ENCODE results near the gene TRIOBP.
"Not testable (repeated sequence)": the region's sequence is repeated elsewhere in the genome, so short reads cannot be mapped to it uniquely, and the experiment has no call there.

TRIOBP gene

DNA sequence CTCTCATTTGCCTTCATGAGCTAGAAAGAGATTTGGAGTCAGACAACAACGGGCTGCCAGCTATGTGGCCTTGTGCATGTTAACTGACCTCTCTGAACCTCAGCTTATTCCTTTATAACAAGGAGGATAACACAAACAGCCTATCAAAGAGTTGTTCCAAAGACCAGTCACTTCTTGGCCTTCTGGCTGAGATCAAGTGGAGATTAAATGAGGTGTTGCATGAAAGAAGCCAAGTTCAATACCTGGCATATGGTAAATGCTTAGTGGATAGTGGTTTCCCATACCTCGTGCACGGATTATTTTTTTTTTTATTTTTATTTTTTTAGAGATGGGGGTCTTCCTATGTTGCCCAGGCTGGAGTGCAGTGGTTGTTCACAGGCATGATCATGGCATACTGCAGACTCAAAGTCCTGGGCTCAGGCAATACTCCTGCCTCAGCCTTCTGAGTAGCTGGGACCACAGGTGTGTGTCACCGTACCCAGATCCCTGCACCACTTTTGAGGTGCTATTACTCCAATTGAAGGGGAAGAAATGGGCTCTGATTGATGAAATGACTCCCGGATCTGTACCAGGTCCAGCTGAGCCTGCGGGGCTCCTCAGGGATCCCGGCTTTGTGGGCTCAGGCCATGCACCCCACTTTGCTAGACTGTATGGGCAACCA is 16.5 kb upstream of the TRIOBP start:
- Histone ChIP-seq H3K36me3 (ENCODE audit: control insufficient read depth, insufficient read depth, low read length) (peaks cover 3% of the 10 kb centered on the region; the same call in 1 of the 2 replicates), H3K9me3 (ENCODE audit: control insufficient read depth, insufficient read depth, low read length) (no peaks in the 10 kb centered on the region), H3K27me3 (ENCODE audit: control insufficient read depth, insufficient read depth, low read length) (no peaks in the 10 kb centered on the region), H3K4me1 (ENCODE audit: control insufficient read depth, insufficient read depth, low read length) (peaks cover 8% of the 10 kb centered on the region), H3K4me3 (ENCODE audit: low read length) (no peak overlapping the region), H3K27ac (ENCODE audit: low read length) (no peak overlapping the region)
- WGBS (ENCODE audit: insufficient coverage, insufficient read length), result no CpG with 5 or more reads among the region's 7 CpGs
- no peak for DNase-seq (ENCODE audit: low read depth, low spot score)

DNA sequence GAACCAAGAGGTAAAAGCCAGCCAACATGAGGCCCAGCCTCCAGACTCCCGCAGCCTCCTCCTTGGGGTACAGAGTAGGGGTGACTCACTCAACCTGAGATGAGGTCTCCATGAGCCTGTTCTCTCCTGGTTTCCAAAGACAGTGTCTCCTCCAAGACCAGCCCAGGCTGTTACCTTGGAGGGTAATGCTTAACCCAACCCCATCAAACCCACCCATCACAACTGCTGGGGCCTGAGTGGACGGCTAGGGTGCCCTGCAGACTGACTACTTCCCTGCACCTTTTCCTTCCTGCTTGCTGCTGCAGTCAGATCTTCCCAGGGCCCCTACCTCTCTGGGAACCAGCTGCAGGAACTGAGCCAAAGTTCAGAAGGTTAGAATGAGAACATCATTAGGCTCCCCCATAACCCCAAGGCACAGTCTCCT is 15.8 kb upstream of the TRIOBP start:
- no peak overlapping the region for H3K27ac ChIP-seq (ENCODE audit: low read length)
- DNase-seq (ENCODE audit: low read depth, low spot score), result no peak
- H3K4me1 ChIP-seq (ENCODE audit: control insufficient read depth, insufficient read depth, low read length), result peaks cover 4% of the 10 kb centered on the region
- H3K36me3 ChIP-seq (ENCODE audit: control insufficient read depth, insufficient read depth, low read length), result peaks cover 3% of the 10 kb centered on the region; the same call in 1 of the 2 replicates
- no peaks in the 10 kb centered on the region for H3K27me3 ChIP-seq (ENCODE audit: control insufficient read depth, insufficient read depth, low read length)
- no peak overlapping the region for H3K4me3 ChIP-seq (ENCODE audit: low read length)
- no peaks in the 10 kb centered on the region for H3K9me3 ChIP-seq (ENCODE audit: control insufficient read depth, insufficient read depth, low read length)
- no CpG with 5 or more reads among the region's 2 CpGs for WGBS (ENCODE audit: insufficient coverage, insufficient read length)

DNA sequence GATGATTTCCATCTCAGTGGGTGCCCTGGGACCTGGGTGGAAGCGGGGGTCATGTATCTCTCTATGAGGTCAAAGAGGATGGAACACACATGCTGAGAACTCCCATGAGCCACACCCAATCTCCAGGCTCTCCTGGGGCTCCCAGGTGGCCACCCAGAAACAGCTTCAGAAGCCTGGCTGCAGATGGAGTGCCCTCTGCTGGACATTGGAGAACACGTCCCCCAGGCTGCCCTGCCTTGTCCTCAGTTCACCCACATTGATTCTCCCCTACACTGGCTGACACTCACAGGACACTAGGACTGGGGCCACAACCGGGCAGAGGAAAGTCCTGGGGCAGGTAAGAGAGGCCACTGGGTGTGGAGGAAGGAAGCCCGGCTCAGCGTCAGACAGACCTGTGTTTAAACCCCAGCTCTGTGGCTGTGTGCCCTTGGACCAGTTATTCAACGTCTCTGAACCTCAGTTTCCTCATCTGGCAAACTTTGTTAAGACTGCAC is 15.2 kb upstream of the TRIOBP start:
- H3K36me3 ChIP-seq (ENCODE audit: control insufficient read depth, insufficient read depth, low read length), result peaks cover 3% of the 10 kb centered on the region; the same call in 1 of the 2 replicates
- H3K27ac ChIP-seq (ENCODE audit: low read length), result no peak overlapping the region
- no peaks in the 10 kb centered on the region for H3K9me3 ChIP-seq (ENCODE audit: control insufficient read depth, insufficient read depth, low read length)
- DNase-seq (ENCODE audit: low read depth, low spot score), result no peak
- peaks cover 4% of the 10 kb centered on the region for H3K4me1 ChIP-seq (ENCODE audit: control insufficient read depth, insufficient read depth, low read length)
- no peak overlapping the region for H3K4me3 ChIP-seq (ENCODE audit: low read length)
- H3K27me3 ChIP-seq (ENCODE audit: control insufficient read depth, insufficient read depth, low read length), result no peaks in the 10 kb centered on the region
- WGBS (ENCODE audit: insufficient coverage, insufficient read length), result no CpG with 5 or more reads among the region's 6 CpGs

- no peaks in the 10 kb centered on the region; the same call in 1 of the 2 replicates for H3K4me1 ChIP-seq (ENCODE audit: control insufficient read depth, insufficient read depth, low read length)
- H3K27ac ChIP-seq (ENCODE audit: low read length), result no peak overlapping the region
- WGBS (ENCODE audit: insufficient coverage, insufficient read length), result no CpG with 5 or more reads among the region's 16 CpGs
- no peaks in the 10 kb centered on the region for H3K9me3 ChIP-seq (ENCODE audit: control insufficient read depth, insufficient read depth, low read length)
- no peak overlapping the region for H3K4me3 ChIP-seq (ENCODE audit: low read length)
- no peaks in the 10 kb centered on the region for H3K27me3 ChIP-seq (ENCODE audit: control insufficient read depth, insufficient read depth, low read length)
- peaks cover 12% of the 10 kb centered on the region for H3K36me3 ChIP-seq (ENCODE audit: control insufficient read depth, insufficient read depth, low read length)
- DNase-seq (ENCODE audit: low read depth, low spot score), result no peak
These were observed 11.8 kb upstream of the TRIOBP start for GRCh38 chr22:37684803-37685615.

DNA sequence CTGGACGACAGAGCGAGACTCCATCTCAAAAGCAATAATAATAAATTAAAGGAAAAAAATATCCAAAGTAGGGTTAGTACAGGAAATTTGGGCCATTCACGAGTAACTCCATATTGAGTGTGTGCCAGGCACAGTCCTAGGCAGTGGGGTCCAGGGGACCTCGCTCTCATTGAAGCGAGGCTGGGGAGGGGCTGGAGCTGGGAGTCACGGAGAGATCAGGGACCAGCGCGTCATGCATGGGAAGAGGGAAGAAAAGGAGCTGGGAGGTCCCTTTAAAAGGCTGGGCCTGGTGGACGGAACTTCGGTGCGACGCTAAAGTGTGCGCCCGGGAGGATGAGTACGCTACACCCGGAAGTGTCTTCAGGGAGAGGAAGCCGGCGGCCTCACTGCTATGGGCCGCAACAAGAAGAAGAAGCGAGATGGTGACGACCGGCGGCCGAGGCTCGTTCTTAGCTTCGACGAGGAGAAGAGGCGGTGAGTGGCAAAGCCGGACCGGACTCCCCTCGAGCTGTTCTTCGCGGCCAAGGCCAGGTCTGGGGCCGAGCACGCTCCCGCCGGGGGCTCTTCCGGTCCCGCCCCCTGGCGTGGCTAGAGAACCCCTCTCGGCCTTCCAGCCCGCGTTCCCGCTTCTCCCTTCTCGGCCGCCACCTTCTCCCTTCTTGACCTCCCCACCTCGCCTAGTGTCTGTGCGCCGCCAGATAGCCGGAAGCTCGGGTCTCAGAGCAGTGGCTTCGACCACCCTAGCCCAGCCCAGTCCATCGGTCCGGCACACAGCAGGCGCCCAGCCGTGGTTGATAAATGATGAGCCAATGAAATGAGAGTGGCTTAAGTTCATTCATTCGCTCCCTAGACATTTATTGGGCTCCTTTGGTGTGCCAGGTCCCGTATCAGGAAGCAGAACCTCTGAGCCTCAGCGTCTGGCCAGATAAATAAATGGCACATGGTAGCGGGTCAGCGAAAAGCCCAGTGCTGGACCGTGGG is 10.6 kb upstream of the TRIOBP start, which contains the start of gene NOL12:
NOL12 (plus strand) TSS at position 342 of the 981 bp plus-strand sequence; CDS start at position 392, 50 bp downstream.
- H3K4me1 ChIP-seq (ENCODE audit: control insufficient read depth, insufficient read depth, low read length), result no peaks in the 10 kb centered on the region; the same call in 1 of the 2 replicates
- H3K9me3 ChIP-seq (ENCODE audit: control insufficient read depth, insufficient read depth, low read length), result no peaks in the 10 kb centered on the region
- H3K27me3 ChIP-seq (ENCODE audit: control insufficient read depth, insufficient read depth, low read length), result no peaks in the 10 kb centered on the region
- no peak for DNase-seq (ENCODE audit: low read depth, low spot score)
- peaks cover 22% of the 10 kb centered on the region for H3K36me3 ChIP-seq (ENCODE audit: control insufficient read depth, insufficient read depth, low read length)
- H3K4me3 ChIP-seq (ENCODE audit: low read length), result peak within 1 kb of the TSS; percentile 88
- no peak within 1 kb of the TSS for H3K27ac ChIP-seq (ENCODE audit: low read length)
- no CpG with 5 or more reads among the region's 62 CpGs for WGBS (ENCODE audit: insufficient coverage, insufficient read length)

- H3K9me3 ChIP-seq (ENCODE audit: control insufficient read depth, insufficient read depth, low read length), result no peaks in the 10 kb centered on the region
- H3K36me3 ChIP-seq (ENCODE audit: control insufficient read depth, insufficient read depth, low read length), result peaks cover 34% of the 10 kb centered on the region
- DNase-seq (ENCODE audit: low read depth, low spot score), result no peak
- H3K27me3 ChIP-seq (ENCODE audit: control insufficient read depth, insufficient read depth, low read length), result no peaks in the 10 kb centered on the region
- no peak overlapping the region for H3K27ac ChIP-seq (ENCODE audit: low read length)
- no peak overlapping the region for H3K4me3 ChIP-seq (ENCODE audit: low read length)
- no CpG with 5 or more reads among the region's 7 CpGs for WGBS (ENCODE audit: insufficient coverage, insufficient read length)
- H3K4me1 ChIP-seq (ENCODE audit: control insufficient read depth, insufficient read depth, low read length), result no peaks in the 10 kb centered on the region; the same call in 1 of the 2 replicates
These were observed 6.4 kb upstream of the TRIOBP start for GRCh38 chr22:37690407-37690806.

GRCh38 chr22:37690901-37691504 is 5.8 kb upstream of the TRIOBP start:
- H3K4me3 ChIP-seq (ENCODE audit: low read length), result no peak overlapping the region
- no peaks in the 10 kb centered on the region for H3K27me3 ChIP-seq (ENCODE audit: control insufficient read depth, insufficient read depth, low read length)
- DNase-seq (ENCODE audit: low read depth, low spot score), result no peak
- peaks cover 34% of the 10 kb centered on the region for H3K36me3 ChIP-seq (ENCODE audit: control insufficient read depth, insufficient read depth, low read length)
- no peaks in the 10 kb centered on the region for H3K9me3 ChIP-seq (ENCODE audit: control insufficient read depth, insufficient read depth, low read length)
- WGBS (ENCODE audit: insufficient coverage, insufficient read length), result no CpG with 5 or more reads among the region's 18 CpGs
- H3K27ac ChIP-seq (ENCODE audit: low read length), result no peak overlapping the region
- H3K4me1 ChIP-seq (ENCODE audit: control insufficient read depth, insufficient read depth, low read length), result no peaks in the 10 kb centered on the region; the same call in none of the 2 replicates

GRCh38 chr22:37692627-37693285 is 4.1 kb upstream of the TRIOBP start:
- no peaks in the 10 kb centered on the region for H3K9me3 ChIP-seq (ENCODE audit: control insufficient read depth, insufficient read depth, low read length)
- no CpG with 5 or more reads among the region's 15 CpGs for WGBS (ENCODE audit: insufficient coverage, insufficient read length)
- peaks cover 34% of the 10 kb centered on the region for H3K36me3 ChIP-seq (ENCODE audit: control insufficient read depth, insufficient read depth, low read length)
- no peaks in the 10 kb centered on the region; the same call in none of the 2 replicates for H3K4me1 ChIP-seq (ENCODE audit: control insufficient read depth, insufficient read depth, low read length)
- no peak overlapping the region for H3K4me3 ChIP-seq (ENCODE audit: low read length)
- H3K27ac ChIP-seq (ENCODE audit: low read length), result no peak overlapping the region
- H3K27me3 ChIP-seq (ENCODE audit: control insufficient read depth, insufficient read depth, low read length), result no peaks in the 10 kb centered on the region
- DNase-seq (ENCODE audit: low read depth, low spot score), result no peak

DNA sequence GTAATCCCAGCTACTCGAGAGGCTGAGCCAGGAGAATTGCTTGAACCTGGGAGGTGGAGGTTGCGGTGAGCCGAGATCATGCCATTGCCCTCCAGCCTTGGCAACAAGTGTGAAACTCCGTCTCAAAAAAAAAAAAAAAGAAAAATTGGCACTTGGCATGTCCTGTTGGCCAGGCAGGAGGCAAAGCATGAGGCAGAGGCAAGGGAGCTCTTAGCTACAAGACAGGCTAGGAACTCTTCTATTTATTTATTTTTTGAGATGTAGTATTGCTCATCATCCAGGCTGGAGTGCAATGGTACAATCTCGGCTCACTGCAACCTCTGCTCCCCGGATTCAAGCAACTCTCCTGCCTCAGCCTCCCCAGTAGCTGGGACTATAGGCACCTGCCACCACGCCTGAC is 2.7 kb upstream of the TRIOBP start:
- not testable (repeated sequence) for H3K4me1 ChIP-seq (ENCODE audit: control insufficient read depth, insufficient read depth, low read length); DNase-seq (ENCODE audit: low read depth, low spot score); H3K9me3 ChIP-seq (ENCODE audit: control insufficient read depth, insufficient read depth, low read length); H3K27ac ChIP-seq (ENCODE audit: low read length); H3K4me3 ChIP-seq (ENCODE audit: low read length); H3K27me3 ChIP-seq (ENCODE audit: control insufficient read depth, insufficient read depth, low read length)
- peaks cover 24% of the 10 kb centered on the region for H3K36me3 ChIP-seq (ENCODE audit: control insufficient read depth, insufficient read depth, low read length)
- WGBS (ENCODE audit: insufficient coverage, insufficient read length), result no CpG with 5 or more reads among the region's 7 CpGs
